Natural killer cell (primary cell): ENCODE measurements around the gene STARD3. TPM values are rescaled to one million over a fixed set of nuclear protein-coding genes. Genes with fewer than 3 reads are reported as not detected.

Source experiments
- ATAC-seq, 3 donors: fragments of 150-1000 bp in 2 of 3; fragments of 200-7000 bp in 1 of 3; cut with Tn5 transposase; 1 replicate in 1 of 3; 2 replicates in 2 of 3; pipeline ENCODE4 v1.10.0; 2021; ENCODE audit warnings: mild to moderate bottlenecking in 2 of 3, moderate library complexity in 2 of 3
- DNase-seq, 2 donors: peaks; one replicate each; pipeline versions ENCODE4 v3.0.0 to v3.0.0-alpha.2; 2013 to 2021; ENCODE audit warnings: mixed read lengths in 1 of 2
- H3K27ac ChIP-seq: one replicate; pipeline ENCODE4 v1.5.1; 2013; ENCODE audit warnings: mild to moderate bottlenecking, low read length
- H3K27me3 ChIP-seq: one replicate; pipeline ENCODE4 v1.6.1; 2013; ENCODE audit warnings: low read length; ENCODE audit not compliant: control insufficient read depth, insufficient read depth
- H3K36me3 ChIP-seq: one replicate; pipeline ENCODE4 v1.6.1; 2013; ENCODE audit warnings: low read length; ENCODE audit not compliant: control insufficient read depth, insufficient read depth
- H3K4me1 ChIP-seq: one replicate; pipeline ENCODE4 v1.6.1; 2013; ENCODE audit warnings: low read length; ENCODE audit not compliant: control insufficient read depth, insufficient read depth
- H3K4me3 ChIP-seq: one replicate; pipeline ENCODE4 v1.5.1; 2013; ENCODE audit warnings: low read length
- H3K9me3 ChIP-seq: one replicate; pipeline ENCODE4 v1.6.1; 2013; ENCODE audit warnings: low read length; ENCODE audit not compliant: control insufficient read depth, insufficient read depth
- H3K27ac Mint-ChIP-seq, 2 donors: one replicate each; pipeline ENCODE4 v1.8.0; 2022; ENCODE audit warnings: mild to moderate bottlenecking in 2 of 2, mixed read lengths in 2 of 2, moderate library complexity in 1 of 2
- H3K27me3 Mint-ChIP-seq, 2 donors: one replicate each; pipeline ENCODE4 v1.8.0; 2022; ENCODE audit warnings: low read depth in 2 of 2, mixed read lengths in 2 of 2
- H3K36me3 Mint-ChIP-seq: one replicate; pipeline ENCODE4 v1.8.0; 2022; ENCODE audit warnings: mixed read lengths
- H3K4me1 Mint-ChIP-seq, 2 donors: one replicate each; pipeline ENCODE4 v1.8.0; 2022; ENCODE audit warnings: mixed read lengths in 2 of 2
- H3K4me3 Mint-ChIP-seq: one replicate; pipeline ENCODE4 v1.8.0; 2022; ENCODE audit warnings: mild to moderate bottlenecking, moderate library complexity, mixed read lengths
- H3K9me3 Mint-ChIP-seq, 2 donors: one replicate each; pipeline ENCODE4 v1.8.0; 2022; ENCODE audit warnings: mixed read lengths in 2 of 2
- WGBS: methylation state at CpG from one replicate; pipeline ENCODE4 v1.1.7; 2013; ENCODE audit warnings: missing lambda C conversion rate; ENCODE audit not compliant: insufficient coverage; 5-methylcytosine and 5-hydroxymethylcytosine counted together
- intact Hi-C: fragments of 100-400 bp; cut with micrococcal nuclease; formaldehyde crosslinking; loops from one replicate; pipeline ENCODE4 v1.14.2; 2022
- total RNA-seq, 4 donors: library from RNA; stranded (reverse); fragments of 120-200 nt in 1 of 4; gene quantifications; one replicate each; pipeline versions ENCODE4 v1.2.3 to v1.2.4, GENCODE V29; 2013 to 2022
- TF ChIP-seq, protein P1 (sequence below): fragments of 200-600 bp; IDR thresholded peaks from one replicate; pipeline ENCODE4 v1.8.0; 2022; ENCODE audit warnings: antibody characterized with exemption

STARD3 gene
- total RNA-seq, 3 donors from 2014 or later (not counting 1 experiment from before 2014, with no cell fraction given): 97.1 to 115 (median 105) TPM

DNA sequence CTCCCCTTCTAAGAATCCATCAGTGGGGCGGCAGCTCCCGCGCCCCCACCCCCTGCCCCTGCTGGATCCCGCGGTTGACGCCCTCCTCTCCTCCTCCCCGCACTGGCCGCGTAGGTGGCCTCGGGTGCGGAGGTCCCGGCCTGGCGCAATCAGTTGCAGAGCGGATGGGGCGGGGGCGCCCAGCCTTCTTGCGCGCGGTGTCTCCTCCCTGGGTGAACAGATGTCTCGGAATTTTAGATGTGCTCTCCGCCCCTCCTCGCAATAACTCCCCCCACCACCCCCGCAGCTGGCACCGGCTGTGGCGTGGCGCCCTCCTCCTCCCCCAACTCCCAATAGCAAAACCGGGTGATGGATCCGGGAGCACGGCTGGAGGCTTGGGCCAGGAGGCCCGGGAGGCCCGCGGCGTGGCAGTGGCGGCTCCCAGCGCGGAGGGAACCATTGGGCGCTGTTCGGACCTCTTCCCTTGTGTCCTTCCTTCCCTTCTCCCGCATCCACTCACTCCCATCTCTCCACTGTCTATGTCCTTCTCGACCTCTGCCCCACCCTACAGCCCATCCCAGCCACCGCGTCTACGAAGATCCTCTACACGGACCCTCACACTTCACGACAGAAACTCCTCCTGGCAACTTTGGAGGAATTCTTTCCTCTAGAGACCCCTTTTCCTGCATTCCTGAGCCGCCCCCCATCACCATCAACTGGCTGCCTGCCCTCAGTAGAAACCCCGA, 40.2 kb upstream of the STARD3 start:
- H3K36me3 Mint-ChIP-seq: no peaks in the 10 kb centered on the region
- H3K27me3 Mint-ChIP-seq: peaks cover 57 to 76% of the 10 kb centered on the region in 2 donors
- H3K4me3 Mint-ChIP-seq: no peak overlapping the region
- ATAC-seq (no peak), DNase-seq (no peak)
- WGBS: 8% methylated on average over 45 of the region's 47 CpGs
- H3K4me1 Mint-ChIP-seq: peaks cover 0 to 5% of the 10 kb centered on the region in 2 donors
- TF ChIP-seq, protein P1, sequence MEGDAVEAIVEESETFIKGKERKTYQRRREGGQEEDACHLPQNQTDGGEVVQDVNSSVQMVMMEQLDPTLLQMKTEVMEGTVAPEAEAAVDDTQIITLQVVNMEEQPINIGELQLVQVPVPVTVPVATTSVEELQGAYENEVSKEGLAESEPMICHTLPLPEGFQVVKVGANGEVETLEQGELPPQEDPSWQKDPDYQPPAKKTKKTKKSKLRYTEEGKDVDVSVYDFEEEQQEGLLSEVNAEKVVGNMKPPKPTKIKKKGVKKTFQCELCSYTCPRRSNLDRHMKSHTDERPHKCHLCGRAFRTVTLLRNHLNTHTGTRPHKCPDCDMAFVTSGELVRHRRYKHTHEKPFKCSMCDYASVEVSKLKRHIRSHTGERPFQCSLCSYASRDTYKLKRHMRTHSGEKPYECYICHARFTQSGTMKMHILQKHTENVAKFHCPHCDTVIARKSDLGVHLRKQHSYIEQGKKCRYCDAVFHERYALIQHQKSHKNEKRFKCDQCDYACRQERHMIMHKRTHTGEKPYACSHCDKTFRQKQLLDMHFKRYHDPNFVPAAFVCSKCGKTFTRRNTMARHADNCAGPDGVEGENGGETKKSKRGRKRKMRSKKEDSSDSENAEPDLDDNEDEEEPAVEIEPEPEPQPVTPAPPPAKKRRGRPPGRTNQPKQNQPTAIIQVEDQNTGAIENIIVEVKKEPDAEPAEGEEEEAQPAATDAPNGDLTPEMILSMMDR: no peak
- Histone ChIP-seq H3K4me3 (no peak overlapping the region), H3K27ac (no peak overlapping the region), H3K36me3 (no peaks in the 10 kb centered on the region), H3K9me3 (no peaks in the 10 kb centered on the region), H3K27me3 (peaks cover 57% of the 10 kb centered on the region), H3K4me1 (peaks cover 7% of the 10 kb centered on the region)
- intact Hi-C loops: no loop called here
- H3K9me3 Mint-ChIP-seq: peaks cover 0 to 4% of the 10 kb centered on the region in 2 donors
- no peak overlapping the region for H3K27ac Mint-ChIP-seq

GRCh38 chr17:39597372-39598046, 39.4 kb upstream of the STARD3 start:
- ATAC-seq (no peak), DNase-seq (peak in 1 of 2 donors; percentile 14)
- Histone ChIP-seq H3K4me1 (peaks cover 7% of the 10 kb centered on the region), H3K27ac (no peak overlapping the region), H3K9me3 (no peaks in the 10 kb centered on the region), H3K4me3 (no peak overlapping the region), H3K27me3 (peaks cover 55% of the 10 kb centered on the region), H3K36me3 (no peaks in the 10 kb centered on the region)
- Mint-ChIP-seq H3K36me3 (no peaks in the 10 kb centered on the region), H3K27ac (no peak overlapping the region), H3K27me3 (peaks cover 57 to 78% of the 10 kb centered on the region in 2 donors), H3K9me3 (peaks cover 0 to 2% of the 10 kb centered on the region in 2 donors), H3K4me1 (peaks cover 0 to 5% of the 10 kb centered on the region in 2 donors), H3K4me3 (no peak overlapping the region)
- intact Hi-C loops: no loop called here
- WGBS: 9% methylated on average over 21 of the region's 22 CpGs
- TF ChIP-seq, protein P1: no peak

DNA sequence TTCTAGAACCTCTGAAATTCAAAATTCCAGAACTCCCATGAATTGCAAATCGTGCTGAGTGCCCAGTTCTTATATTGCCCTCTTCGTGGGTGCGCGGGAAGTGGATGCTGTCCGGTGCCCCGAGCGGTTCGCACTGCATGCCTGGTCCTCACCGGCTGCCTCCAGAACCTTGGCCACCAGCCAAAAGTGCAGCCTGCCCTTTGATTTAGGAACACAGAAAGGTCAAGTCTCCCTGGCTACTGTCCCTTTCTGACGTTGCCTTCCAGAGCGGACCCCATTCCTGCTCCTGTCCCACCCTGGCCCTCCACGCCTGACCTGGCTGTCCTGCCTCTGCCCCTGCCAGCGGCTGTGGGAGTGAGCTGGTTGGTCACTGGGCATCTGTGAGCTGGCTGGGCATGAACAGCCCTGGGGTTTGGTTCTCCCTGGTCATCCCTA, 38.9 kb upstream of the STARD3 start:
- Mint-ChIP-seq H3K36me3 (no peaks in the 10 kb centered on the region), H3K9me3 (peaks cover 0 to 1% of the 10 kb centered on the region in 2 donors), H3K27ac (no peak overlapping the region), H3K27me3 (peaks cover 57 to 81% of the 10 kb centered on the region in 2 donors), H3K4me1 (peaks cover 0 to 5% of the 10 kb centered on the region in 2 donors), H3K4me3 (no peak overlapping the region)
- Histone ChIP-seq H3K9me3 (no peaks in the 10 kb centered on the region), H3K4me1 (peaks cover 7% of the 10 kb centered on the region), H3K27me3 (peaks cover 60% of the 10 kb centered on the region), H3K4me3 (no peak overlapping the region), H3K27ac (no peak overlapping the region), H3K36me3 (no peaks in the 10 kb centered on the region)
- WGBS: 19% methylated on average over 13 of the region's 13 CpGs
- intact Hi-C loops: no loop called here
- TF ChIP-seq, protein P1: no peak
- DNase-seq (peak in 1 of 2 donors; percentile 25), ATAC-seq (no peak)
